A673 (cell line): ENCODE results near the gene OR8K5. TPM values are rescaled to one million over a fixed set of nuclear protein-coding genes. Genes with fewer than 3 reads are reported as not detected.

Experiments used
- BruUV-seq: library from RNA; stranded (reverse); fragments of 400-500 nt; replicated peaks from 2 replicates; lab custom pipeline; 2021; lab: Mats Ljungman, UMichigan
- CTCF ChIA-PET: fragments of 300-600 bp; sonication (Branson Sonifier 250); formaldehyde crosslinking; loops from one replicate; lab custom pipeline; 2022; ENCODE audit warnings: antibody characterized with exemption; lab: Charles Lee
- POLR2A ChIA-PET: fragments of 300-600 bp; sonication (Branson Sonifier 250); formaldehyde crosslinking; loops from one replicate; lab custom pipeline; 2022; ENCODE audit warnings: antibody characterized with exemption; ENCODE audit not compliant: low non-redundant PET; lab: Charles Lee
- DNase-seq: peaks from one replicate; pipeline ENCODE4 v3.0.0-alpha.2; 2015; ENCODE audit warnings: low spot score
- H3K27ac ChIP-seq: fragments of 200-600 bp; sonication (generic); 2 replicates; pipeline ENCODE4 v1.5.1; 2016; ENCODE audit warnings: mixed run types, low read depth, mild to moderate bottlenecking, mixed read lengths, antibody characterized with exemption, low read length; ENCODE audit not compliant: poor library complexity, severe bottlenecking
- H3K27me3 ChIP-seq: fragments of 200-600 bp; sonication (generic); replicated peaks from 2 replicates; pipeline ENCODE4 v1.6.1; 2017; ENCODE audit warnings: mixed run types, low read depth, mild to moderate bottlenecking, mixed read lengths, antibody characterized with exemption, low read length; ENCODE audit not compliant: insufficient read depth, poor library complexity
- H3K36me3 ChIP-seq: fragments of 200-600 bp; sonication (generic); 2 replicates; pipeline ENCODE4 v1.6.1; 2016; ENCODE audit warnings: mixed run types, mild to moderate bottlenecking, mixed read lengths, antibody characterized with exemption, low read length; ENCODE audit not compliant: insufficient read depth, poor library complexity, severe bottlenecking
- H3K4me1 ChIP-seq: fragments of 200-600 bp; sonication (generic); 2 replicates; pipeline ENCODE4 v1.6.1; 2017; ENCODE audit warnings: mixed run types, mild to moderate bottlenecking, mixed read lengths, antibody characterized with exemption, low read length; ENCODE audit not compliant: insufficient read depth, poor library complexity, severe bottlenecking
- H3K4me3 ChIP-seq: fragments of 200-600 bp; sonication (generic); 2 replicates; pipeline ENCODE4 v1.5.1; 2016; ENCODE audit warnings: low read depth, mixed run types, mild to moderate bottlenecking, mixed read lengths, low read length; ENCODE audit not compliant: poor library complexity, severe bottlenecking
- H3K9me3 ChIP-seq: fragments of 200-600 bp; sonication (generic); 2 replicates; pipeline ENCODE4 v1.6.1; 2016; ENCODE audit warnings: mixed run types, low read depth, mild to moderate bottlenecking, mixed read lengths, antibody characterized with exemption, low read length; ENCODE audit not compliant: poor library complexity, severe bottlenecking
- CTCF ChIP-seq: fragments of 300-800, 200-600 bp; sonication (generic); conservative IDR thresholded peaks from 2 replicates; pipeline ENCODE4 v1.5.1; 2017; ENCODE audit warnings: low read depth, mild to moderate bottlenecking, antibody characterized with exemption, low read length, moderate library complexity, mixed read lengths
- EZH2 ChIP-seq: fragments of 200-600 bp; sonication (generic); IDR thresholded peaks from 2 replicates; pipeline ENCODE4 v1.6.1; 2017; ENCODE audit warnings: borderline replicate concordance, low read depth, mild to moderate bottlenecking, mixed read lengths, antibody characterized with exemption, low read length; ENCODE audit not compliant: poor library complexity, severe bottlenecking
- intact Hi-C: fragments of 100-400 bp; cut with micrococcal nuclease; formaldehyde crosslinking; loops from one replicate; pipeline ENCODE4 v1.10.0; 2022; ENCODE audit not compliant: unreplicated experiment
- total RNA-seq: library from RNA; stranded (reverse); gene quantifications from 2 replicates; pipeline ENCODE4 v1.2.3, GENCODE V29; 2021

OR8K5 gene
- total RNA-seq, 1 experiment from 2014 or later, result not detected

DNA sequence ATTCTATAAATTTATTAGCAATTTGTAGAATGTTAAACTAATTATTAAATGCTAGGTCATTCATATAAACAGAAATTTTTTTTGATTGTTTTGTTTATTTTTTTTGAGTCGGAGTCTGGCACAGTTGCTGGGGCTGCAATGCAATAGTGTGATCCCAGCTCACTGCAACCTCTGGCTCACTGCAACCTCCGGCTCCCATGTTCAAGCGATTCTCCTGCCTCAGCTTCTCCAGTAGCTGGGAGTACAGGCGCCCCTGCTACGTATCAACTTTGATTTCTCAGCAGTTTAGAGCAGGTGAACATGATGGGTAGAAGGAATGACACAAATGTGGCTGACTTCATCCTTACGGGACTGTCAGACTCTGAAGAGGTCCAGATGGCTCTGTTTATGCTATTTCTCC is 38.0 kb downstream of the OR8K5 start, which contains the start of gene OR8H3:
OR8H3 (plus strand) TSS at position 301 of the 400 bp plus-strand sequence; CDS start at position 301, 0 bp downstream.
- ChIA-PET CTCF (no interaction called here), POLR2A (no interaction called here)
- intact Hi-C loops, result no loop called here
- Histone ChIP-seq H3K27me3 (no peaks in the 10 kb centered on the region), H3K27ac (no peak within 1 kb of the TSS), H3K4me1 (no peaks in the 10 kb centered on the region), H3K9me3 (peaks cover 4% of the 10 kb centered on the region), H3K4me3 (no peak within 1 kb of the TSS), H3K36me3 (no peaks in the 10 kb centered on the region)
- no peak for DNase-seq
- TF ChIP-seq EZH2 (no peak), CTCF (no peak)
- no TSS peak for BruUV-seq

Other genes starting within 250 kb of the OR8K5 start
- not detected in 2 replicates for gene OR5W2, start 245.7 kb downstream of the OR8K5 start, total RNA-seq
- gene OR5I1, start 223.9 kb downstream of the OR8K5 start, total RNA-seq, result not detected in 2 replicates
- not detected in 2 replicates for gene OR10AG1, start 190.4 kb downstream of the OR8K5 start, total RNA-seq
- not detected in 2 replicates for gene OR5F1, start 165.7 kb downstream of the OR8K5 start, total RNA-seq
- gene OR5AS1, start 132.7 kb downstream of the OR8K5 start, total RNA-seq, result not detected in 2 replicates
- not detected in 2 replicates for gene OR8I2, start 67.0 kb downstream of the OR8K5 start, total RNA-seq
- gene OR8H2, start 56.6 kb downstream of the OR8K5 start, total RNA-seq, result not detected in 2 replicates
- not detected in 2 replicates for gene OR8H3, start 37.9 kb downstream of the OR8K5 start, total RNA-seq
- not detected in 2 replicates for gene OR8J3, start 20.1 kb downstream of the OR8K5 start, total RNA-seq
- gene OR5J2, start 16.3 kb upstream of the OR8K5 start, total RNA-seq, result not detected in 2 replicates
- gene OR5T2, start 73.9 kb upstream of the OR8K5 start, total RNA-seq, result not detected in 2 replicates
- gene OR5T3, start 91.9 kb upstream of the OR8K5 start, total RNA-seq, result not detected in 2 replicates
- gene OR5T1, start 113.8 kb upstream of the OR8K5 start, total RNA-seq, result not detected in 2 replicates
- not detected in 2 replicates for gene OR8H1, start 131.9 kb upstream of the OR8K5 start, total RNA-seq
- not detected in 2 replicates for gene OR8K3, start 154.8 kb upstream of the OR8K5 start, total RNA-seq
- gene OR8K1, start 185.7 kb upstream of the OR8K5 start, total RNA-seq, result not detected in 2 replicates
- not detected in 2 replicates for gene OR8J1, start 194.0 kb upstream of the OR8K5 start, total RNA-seq
- not detected in 2 replicates for gene OR8U1, start 215.3 kb upstream of the OR8K5 start, total RNA-seq